Left forelimb (tissue), 1 donor: ENCODE measurements around the gene CNTRL.
A peak's percentile ranks its signal among the peaks of the same experiment; 100 is the strongest.
"Not testable (repeated sequence)": the region's sequence is repeated elsewhere in the genome, so short reads cannot be mapped to it uniquely, and the experiment has no call there.

Source experiments
- DNase-seq: peaks from one replicate; pipeline ENCODE4 v3.0.0-alpha.2; 2018; ENCODE audit warnings: low spot score

CNTRL gene

DNA sequence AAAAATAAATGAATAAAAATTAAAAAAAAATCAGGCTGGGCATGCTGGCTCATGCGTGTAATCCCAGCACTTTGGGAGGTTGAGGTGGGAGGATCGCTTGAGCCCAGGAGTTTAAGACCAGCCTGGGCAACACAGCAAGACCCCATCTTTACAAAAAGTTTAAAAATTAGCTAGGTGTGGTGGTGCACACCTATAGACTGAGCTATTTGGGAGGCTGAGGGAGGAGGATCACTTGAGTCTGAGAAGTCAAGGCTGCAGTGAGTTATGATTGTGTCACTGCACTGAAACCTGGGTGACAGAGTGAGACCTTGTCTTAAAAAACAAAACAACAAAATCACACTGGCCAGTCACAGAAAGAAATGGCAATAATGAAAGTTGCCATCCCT is 3.4 kb upstream of the CNTRL start:
- no peak for DNase-seq

DNA sequence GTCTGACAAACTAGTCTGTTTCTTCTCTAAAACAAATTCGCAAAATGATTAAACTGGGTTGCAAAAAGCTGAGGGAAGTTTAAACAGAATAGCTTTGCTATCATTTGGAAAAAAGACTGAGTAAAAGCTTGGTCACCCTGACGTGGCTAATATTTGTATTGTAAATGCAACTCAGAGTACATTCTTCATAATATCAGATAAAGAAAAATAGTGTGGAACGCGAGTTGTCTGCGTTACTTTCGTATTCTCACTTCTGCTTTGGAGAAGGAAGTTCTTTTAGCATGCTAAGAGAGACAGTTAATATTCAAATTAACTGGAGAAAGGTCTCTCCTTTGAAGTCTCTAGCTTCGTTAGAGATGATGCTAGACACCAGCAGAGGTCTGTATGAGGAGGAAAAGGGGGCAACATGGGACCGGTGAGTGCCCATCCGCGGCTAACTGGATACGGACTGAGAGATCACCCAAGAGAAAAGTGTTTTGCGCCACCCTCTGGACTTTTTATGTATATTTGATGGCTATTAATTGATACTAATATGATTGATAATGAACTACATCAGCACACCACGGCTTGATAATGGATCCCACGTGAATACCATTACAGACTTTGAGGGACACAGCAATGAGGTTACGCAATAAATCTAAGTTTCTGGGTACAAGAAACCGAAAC is 2.9 kb upstream of the CNTRL start:
- no peak for DNase-seq

- DNase-seq: peak; percentile 84
These were observed 1.7 kb upstream of the CNTRL start for GRCh38 chr9:121073038-121073437.

GRCh38 chr9:121075251-121076036 is 689 bp downstream of the CNTRL start:
- no peak for DNase-seq

- DNase-seq: no peak
These were observed 7.3 kb downstream of the CNTRL start for GRCh38 chr9:121082075-121082474.

DNA sequence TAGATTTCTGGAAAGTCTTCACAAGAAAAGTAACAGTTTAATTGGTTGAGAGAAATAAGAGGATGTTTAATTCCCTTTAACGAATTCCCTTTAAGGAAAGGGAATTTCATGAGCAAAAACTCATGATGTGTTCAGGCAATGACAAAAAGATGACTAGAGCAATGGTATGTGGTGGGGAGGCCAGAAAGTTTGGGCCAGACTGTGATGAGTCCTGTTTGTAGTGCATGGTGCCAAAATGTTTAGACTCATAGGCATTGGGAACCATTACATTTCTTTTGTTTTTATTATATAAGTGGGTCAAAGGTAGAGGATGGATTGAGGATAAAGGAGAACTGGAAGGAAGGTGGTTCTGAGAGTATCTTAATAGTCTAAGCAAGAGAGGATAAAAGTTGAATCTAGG is 10.9 kb downstream of the CNTRL start:
- DNase-seq: no peak

GRCh38 chr9:121088576-121088975 is 13.8 kb downstream of the CNTRL start:
- no peak for DNase-seq

- not testable (repeated sequence) for DNase-seq
These were observed 16.0 kb downstream of the CNTRL start for GRCh38 chr9:121090743-121091142.

DNA sequence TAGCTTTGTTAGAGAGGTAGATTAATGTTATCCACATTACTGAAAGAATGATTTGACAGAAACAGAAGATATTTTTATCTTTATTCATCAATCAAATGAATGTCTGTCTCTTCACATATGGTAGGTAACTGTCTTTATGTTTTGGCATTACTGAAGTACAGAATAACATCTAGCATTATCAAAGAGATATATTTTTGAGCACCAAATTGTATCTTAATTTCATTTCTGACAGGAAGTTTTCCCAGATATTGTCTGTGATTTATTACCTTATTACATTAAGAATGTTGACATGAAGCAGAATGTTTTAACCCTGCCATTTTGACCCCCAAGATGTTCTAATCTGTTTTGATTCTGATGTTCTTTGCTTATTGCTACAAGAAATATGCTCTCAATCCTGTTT is 20.3 kb downstream of the CNTRL start:
- no peak for DNase-seq

GRCh38 chr9:121098567-121099198 is 23.9 kb downstream of the CNTRL start:
- DNase-seq: no peak

- DNase-seq: not testable (repeated sequence)
These were observed 29.3 kb downstream of the CNTRL start for GRCh38 chr9:121104054-121104453.

DNA sequence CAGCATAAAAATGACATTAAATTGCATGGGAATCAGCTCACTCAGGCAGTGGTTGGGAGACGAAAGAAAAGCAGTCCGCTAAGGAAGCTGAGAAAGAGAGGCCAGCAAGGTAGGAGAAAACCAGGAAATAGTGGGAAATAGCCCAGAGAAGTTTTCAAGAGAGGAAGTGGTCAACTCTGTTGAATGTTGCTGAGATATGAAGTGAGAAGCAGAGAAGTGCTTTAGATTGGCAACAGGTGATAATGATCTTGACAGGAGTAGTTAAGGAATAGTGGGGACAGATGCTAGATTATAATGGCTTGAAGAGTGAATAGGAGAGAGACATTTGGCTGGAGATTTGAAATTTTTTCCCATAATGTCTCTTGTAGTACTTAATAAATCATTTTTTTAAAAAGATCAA is 30.8 kb downstream of the CNTRL start:
- DNase-seq: no peak

DNA sequence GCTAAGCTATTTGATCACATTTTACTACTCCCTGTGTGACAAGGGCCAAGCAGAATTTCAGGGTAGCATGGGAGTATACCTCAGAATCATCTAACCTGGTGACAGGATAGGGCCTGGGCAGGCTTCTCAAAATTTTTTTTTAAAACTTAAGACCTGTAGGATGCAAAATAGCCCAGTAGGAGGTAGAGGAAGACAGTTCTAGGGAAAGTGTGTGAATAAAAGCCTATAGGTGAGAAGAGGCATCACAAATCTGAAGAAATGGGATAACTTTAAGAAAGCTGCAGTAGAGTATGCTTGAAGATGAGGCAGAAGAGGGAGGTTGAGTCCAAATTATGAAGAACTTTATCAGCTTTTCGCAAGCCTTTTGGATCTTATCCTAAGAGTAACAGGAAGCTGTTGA is 32.3 kb downstream of the CNTRL start:
- no peak for DNase-seq

DNA sequence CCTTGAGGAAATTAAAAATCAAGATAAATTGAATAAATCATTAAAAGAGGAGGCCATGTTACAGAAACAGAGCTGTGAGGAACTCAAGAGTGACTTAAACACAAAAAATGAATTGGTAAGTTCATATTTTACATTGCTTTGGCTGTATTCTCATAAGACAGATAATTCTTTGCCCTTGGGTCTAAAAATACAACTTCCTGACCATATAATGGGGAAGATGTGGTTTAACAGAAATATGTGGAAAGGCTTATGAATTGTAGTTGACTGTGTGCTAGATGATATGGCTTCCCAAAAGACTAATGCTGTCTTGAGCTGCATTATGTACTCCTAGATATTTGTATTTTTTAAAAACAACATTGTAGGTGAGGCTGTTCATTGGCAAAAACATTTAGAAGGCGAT is 33.1 kb downstream of the CNTRL start:
- no peak for DNase-seq

- DNase-seq: no peak
These were observed 40.7 kb downstream of the CNTRL start for GRCh38 chr9:121115466-121115865.

GRCh38 chr9:121118266-121118665 is 43.5 kb downstream of the CNTRL start:
- no peak for DNase-seq

GRCh38 chr9:121120386-121120785 is 45.6 kb downstream of the CNTRL start:
- no peak for DNase-seq

DNA sequence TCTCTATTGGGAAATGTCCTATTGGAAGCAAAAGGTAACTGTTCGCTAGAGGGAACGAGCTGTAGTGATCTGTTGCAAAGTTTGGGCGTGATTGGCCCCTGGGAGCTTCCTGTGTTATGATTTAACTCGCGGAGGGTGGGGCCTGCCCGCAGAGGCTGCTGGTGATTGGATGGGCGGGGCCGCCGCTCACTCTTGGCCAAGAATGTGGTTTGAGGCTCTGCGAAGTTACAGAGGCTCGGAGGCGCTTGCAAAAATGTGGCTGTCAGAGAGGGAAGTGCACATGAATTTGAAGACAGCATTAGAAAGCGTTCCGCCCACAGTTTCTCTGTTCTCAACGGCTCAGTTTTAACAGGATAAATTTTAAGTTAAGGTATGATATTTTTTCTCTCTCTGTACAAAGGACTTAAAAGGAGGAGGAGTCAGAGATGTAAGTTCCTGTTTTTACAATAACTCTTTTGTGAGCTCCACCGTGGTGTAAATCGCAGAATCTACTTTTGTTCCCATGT is 46.9 kb downstream of the CNTRL start:
- peak; percentile 98 for DNase-seq

DNA sequence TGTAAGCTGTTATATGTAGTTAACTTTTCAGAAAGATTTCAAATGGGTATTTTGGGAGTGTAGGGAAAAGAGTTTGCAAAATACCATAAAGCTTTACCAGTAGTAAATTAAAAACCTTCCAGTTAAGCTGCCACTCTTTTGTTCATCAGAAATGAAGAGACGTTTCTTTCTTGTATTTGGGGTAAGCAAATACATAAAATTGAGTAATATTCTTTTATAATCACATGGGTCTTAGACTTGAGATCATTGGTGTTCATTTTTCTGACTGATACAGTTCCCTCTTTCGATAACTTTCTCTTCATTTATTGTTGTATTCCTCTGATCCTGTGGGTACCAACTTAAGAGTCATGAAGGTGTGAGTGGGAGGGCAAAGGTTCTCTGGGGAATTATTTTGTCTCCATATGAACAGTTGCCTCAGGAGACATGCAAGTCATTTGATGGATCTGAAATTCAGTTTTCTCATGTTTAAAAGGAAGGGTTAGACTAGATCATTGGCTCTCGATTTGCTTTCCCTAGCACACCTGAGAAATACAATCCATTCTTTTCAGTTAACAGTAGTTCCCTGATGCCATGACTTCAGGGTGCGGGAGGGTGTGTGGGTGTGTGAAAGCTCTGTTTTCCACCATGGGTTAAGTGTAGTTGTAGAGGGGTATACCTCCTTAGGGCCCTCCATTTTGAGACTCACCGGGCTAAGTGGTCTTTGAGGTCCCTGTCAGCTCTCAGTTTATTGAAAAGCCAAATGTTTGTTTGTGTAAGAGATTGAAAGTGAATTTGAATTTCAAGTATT is 47.7 kb downstream of the CNTRL start:
- no peak for DNase-seq

- no peak for DNase-seq
These were observed 49.2 kb downstream of the CNTRL start for GRCh38 chr9:121123816-121124535.

- DNase-seq: no peak
These were observed 50.8 kb downstream of the CNTRL start for GRCh38 chr9:121125590-121125989.

GRCh38 chr9:121129384-121129783 is 54.6 kb downstream of the CNTRL start:
- DNase-seq: not testable (repeated sequence)
